Stimulated activated CD4-positive, alpha-beta T cell treated with anti-CD3 and anti-CD28 coated beads, TNF-alpha, amount 100 ng/mL, for 48 hours (primary cell): ENCODE results near the gene SYT17.
"Not testable (repeated sequence)": the region's sequence is repeated elsewhere in the genome, so short reads cannot be mapped to it uniquely, and the experiment has no call there.

ENCODE experiments used
- DNase-seq, 3 donors: peaks; one replicate each; pipeline ENCODE4 v3.0.0-alpha.2; 2020; ENCODE audit warnings: low read depth in 3 of 3

SYT17 gene

GRCh38 chr16:19173649-19174383, 5.8 kb downstream of the SYT17 start:
- no peak for DNase-seq

- DNase-seq, result no peak
These were observed 6.4 kb downstream of the SYT17 start for GRCh38 chr16:19174478-19174877.

- DNase-seq, result no peak
These were observed 7.6 kb downstream of the SYT17 start for GRCh38 chr16:19175492-19176262.

GRCh38 chr16:19177111-19177739, 9.2 kb downstream of the SYT17 start:
- DNase-seq, result no peak

- DNase-seq, result peak; percentile 14 to 40 (median 26)
These were observed 11.8 kb downstream of the SYT17 start for GRCh38 chr16:19179546-19180490.

GRCh38 chr16:19180741-19181140, 12.7 kb downstream of the SYT17 start:
- DNase-seq, result no peak

GRCh38 chr16:19182481-19182880, 14.4 kb downstream of the SYT17 start:
- DNase-seq, result no peak

GRCh38 chr16:19183187-19183586, 15.1 kb downstream of the SYT17 start:
- DNase-seq, result no peak

GRCh38 chr16:19184823-19185509, 16.9 kb downstream of the SYT17 start:
- DNase-seq, result no peak

GRCh38 chr16:19185510-19185851, 17.4 kb downstream of the SYT17 start:
- DNase-seq, result no peak

GRCh38 chr16:19186408-19186807, 18.4 kb downstream of the SYT17 start:
- DNase-seq, result no peak

GRCh38 chr16:19187961-19188360, 19.9 kb downstream of the SYT17 start:
- not testable (repeated sequence) for DNase-seq

GRCh38 chr16:19188406-19188805, 20.4 kb downstream of the SYT17 start:
- DNase-seq, result no peak

- no peak for DNase-seq
These were observed 24.8 kb downstream of the SYT17 start for GRCh38 chr16:19192865-19193264.

- no peak for DNase-seq
These were observed 28.8 kb downstream of the SYT17 start for GRCh38 chr16:19196871-19197270.

GRCh38 chr16:19203374-19203966, 35.4 kb downstream of the SYT17 start:
- DNase-seq, result no peak

GRCh38 chr16:19210280-19210924, 42.4 kb downstream of the SYT17 start:
- DNase-seq, result no peak

GRCh38 chr16:19210968-19211367, 42.9 kb downstream of the SYT17 start:
- no peak for DNase-seq

- DNase-seq, result no peak
These were observed 44.0 kb downstream of the SYT17 start for GRCh38 chr16:19212059-19212458.

GRCh38 chr16:19213885-19214284, 45.8 kb downstream of the SYT17 start:
- peak in 1 of 3 donors; percentile 0 for DNase-seq
